Diencephalon (tissue), 1 donor: ENCODE data around the gene GAB4. TPM values are rescaled to one million over a fixed set of nuclear protein-coding genes. Genes with fewer than 3 reads are reported as not detected.

Experiments
- total RNA-seq: library from RNA; depleted of rRNA; stranded (reverse); fragments of >200 nt; gene quantifications from one replicate; pipeline ENCODE4 v1.2.3, GENCODE V29; 2014

The GAB4 gene, protein sequence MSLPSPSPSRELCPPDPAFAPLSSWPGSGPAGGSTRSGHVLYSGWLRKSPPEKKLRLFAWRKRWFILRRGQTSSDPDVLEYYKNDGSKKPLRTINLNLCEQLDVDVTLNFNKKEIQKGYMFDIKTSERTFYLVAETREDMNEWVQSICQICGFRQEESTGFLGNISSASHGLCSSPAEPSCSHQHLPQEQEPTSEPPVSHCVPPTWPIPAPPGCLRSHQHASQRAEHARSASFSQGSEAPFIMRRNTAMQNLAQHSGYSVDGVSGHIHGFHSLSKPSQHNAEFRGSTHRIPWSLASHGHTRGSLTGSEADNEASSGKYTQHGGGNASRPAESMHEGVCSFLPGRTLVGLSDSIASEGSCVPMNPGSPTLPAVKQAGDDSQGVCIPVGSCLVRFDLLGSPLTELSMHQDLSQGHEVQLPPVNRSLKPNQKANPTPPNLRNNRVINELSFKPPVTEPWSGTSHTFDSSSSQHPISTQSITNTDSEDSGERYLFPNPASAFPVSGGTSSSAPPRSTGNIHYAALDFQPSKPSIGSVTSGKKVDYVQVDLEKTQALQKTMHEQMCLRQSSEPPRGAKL
- not detected for total RNA-seq

DNA sequence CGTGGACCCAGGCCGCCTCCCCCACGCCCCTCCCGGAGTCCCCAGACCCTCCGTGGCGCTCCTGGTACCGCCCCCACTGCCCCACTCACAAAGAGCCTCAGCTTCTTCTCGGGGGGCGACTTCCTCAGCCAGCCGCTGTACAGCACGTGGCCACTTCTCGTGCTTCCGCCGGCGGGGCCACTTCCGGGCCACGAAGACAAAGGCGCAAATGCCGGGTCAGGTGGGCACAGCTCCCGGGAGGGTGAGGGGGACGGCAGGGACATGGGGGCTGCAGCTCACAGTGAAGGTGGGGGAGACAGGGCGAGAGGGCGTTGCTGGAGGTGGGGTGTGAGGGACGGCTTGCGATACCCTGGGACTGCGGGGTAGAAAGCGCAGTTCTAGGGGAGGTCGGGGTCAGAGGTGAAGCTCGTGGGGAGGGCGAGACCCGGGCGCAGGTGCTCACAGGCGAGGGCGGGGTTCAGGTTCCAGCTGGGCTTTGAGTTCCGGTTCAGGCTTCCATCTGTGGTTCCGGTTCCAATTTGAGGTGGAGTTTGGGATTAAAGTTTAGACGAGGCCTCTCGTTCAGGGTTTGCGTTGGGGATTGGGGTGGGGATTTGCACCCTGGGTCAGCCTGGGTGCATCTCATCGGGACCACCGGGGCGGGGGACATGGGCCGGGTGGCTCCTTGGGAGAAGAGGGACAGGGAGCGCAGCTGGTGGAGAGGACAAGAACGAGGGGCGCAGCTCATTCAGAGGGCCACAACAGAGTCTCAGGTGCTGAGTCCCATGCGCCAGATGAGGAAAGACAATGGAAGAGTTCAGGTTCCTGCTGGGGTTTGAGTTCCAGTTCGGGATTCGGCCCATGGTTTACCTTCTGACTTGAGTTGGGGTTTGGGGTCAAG lies at the start of gene GAB4:
TSS of gene GAB4 (minus strand) at position 371 of the 880 bp plus-strand sequence. CDS start at position 263, 108 bp downstream.

Other genes starting within 250 kb of the GAB4 start
- not detected for gene XKR3, start 182.8 kb downstream of the GAB4 start, total RNA-seq
- gene IL17RA, start 76.8 kb upstream of the GAB4 start, total RNA-seq, result 7.8 TPM
- gene TMEM121B, start 113.1 kb upstream of the GAB4 start, total RNA-seq, result 12.5 TPM
- 31.1 TPM for gene HDHD5, start 151.1 kb upstream of the GAB4 start, total RNA-seq
- 10.4 TPM for gene ADA2, start 211.2 kb upstream of the GAB4 start, total RNA-seq